ENCODE data around the gene KPNA6.
"Not testable (repeated sequence)": the region's sequence is repeated elsewhere in the genome, so short reads cannot be mapped to it uniquely, and the experiment has no call there.

The KPNA6 gene

DNA sequence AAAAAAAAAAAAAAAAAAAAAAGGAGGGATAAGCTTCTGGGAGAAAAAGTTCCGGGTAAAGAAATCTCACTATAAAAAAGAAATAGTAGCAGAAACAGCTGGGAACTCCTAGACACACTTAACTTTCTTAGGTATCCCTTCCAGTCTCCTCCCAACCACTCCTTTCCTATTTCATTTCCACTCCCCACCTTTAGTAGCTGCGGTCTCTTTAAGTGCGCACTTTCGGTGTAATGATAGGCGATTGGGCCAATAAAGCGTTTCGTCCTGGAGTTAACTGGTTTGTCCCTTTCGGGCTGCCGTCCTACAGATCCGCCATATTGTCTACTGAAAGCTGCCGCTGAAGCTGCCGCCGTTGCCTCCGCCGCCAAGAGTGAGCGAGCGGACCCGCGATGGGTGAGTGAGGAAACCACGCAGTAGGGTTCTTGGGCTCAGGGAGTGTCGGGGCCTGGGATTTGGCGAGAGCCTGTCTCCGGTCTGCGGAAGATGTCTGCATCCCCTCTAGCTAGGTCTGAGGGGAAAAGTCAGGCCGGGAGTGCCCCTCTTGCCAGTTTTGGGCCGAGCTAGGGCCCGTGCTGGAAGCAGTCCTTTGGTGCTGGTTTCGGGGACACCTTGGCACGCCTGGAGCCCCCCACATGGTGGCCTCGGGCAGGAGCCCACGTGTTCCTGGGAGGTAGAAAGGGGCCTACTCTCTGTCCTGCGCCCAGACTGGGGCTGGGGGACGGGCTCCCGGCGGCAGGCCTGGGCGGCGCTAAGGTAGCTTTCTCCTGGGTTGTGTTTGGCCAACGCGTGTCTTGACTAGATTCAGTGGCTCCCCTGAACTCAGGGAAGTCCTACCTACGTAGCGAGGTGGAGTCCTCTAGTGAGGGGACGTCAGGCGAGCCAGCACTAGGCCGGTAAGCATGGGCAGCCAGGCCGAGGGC lies at the start of gene KPNA6:
KPNA6 (plus strand) TSS at position 315 of the 920 bp plus-strand sequence; CDS start at position 390, 75 bp downstream.
- in situ Hi-C loops (cut with HindIII; ENCODE audit: low sequenced_read_pairs): no loop called here

DNA sequence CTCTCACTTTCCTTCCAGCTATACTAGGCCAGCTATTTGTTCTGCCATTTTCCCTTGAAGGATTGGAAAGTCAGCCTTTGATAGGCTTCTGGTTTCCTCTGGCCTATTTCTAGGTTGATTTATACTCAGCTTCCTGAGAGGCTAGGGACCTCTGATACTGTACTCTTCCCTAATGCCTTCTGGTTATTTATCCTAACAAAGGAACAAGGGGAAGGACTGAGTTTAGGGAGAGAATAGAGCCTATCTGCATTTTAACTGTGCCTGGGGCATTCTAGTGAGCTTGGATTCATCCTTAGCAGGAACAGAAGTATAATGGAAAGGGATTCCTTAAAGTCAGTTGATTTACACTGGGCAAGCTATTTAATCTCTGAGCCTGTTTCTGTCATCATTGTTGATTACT lies 46.9 kb upstream of the KPNA6 start:
- in situ Hi-C loops (cut with HindIII; ENCODE audit: low sequenced_read_pairs): no loop called here

DNA sequence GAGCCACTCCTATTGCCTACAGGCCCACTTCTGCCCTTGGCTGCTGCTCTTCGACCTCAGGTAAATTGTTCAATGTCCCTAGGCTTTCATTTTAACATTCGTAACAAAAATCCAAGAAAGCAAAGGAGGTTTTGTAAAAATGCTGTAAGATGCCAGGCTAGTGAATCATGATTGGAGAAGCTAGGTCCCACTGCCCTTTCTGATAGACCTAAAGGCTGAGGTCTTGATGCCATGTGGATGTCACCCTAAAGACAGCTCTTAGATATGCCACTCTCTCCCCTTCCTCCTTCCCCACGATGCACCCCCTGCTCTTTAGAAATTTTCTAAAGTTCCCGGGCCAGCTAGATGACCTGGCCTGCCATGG lies 45.0 kb upstream of the KPNA6 start:
- in situ Hi-C loops (cut with HindIII; ENCODE audit: low sequenced_read_pairs): no loop called here

DNA sequence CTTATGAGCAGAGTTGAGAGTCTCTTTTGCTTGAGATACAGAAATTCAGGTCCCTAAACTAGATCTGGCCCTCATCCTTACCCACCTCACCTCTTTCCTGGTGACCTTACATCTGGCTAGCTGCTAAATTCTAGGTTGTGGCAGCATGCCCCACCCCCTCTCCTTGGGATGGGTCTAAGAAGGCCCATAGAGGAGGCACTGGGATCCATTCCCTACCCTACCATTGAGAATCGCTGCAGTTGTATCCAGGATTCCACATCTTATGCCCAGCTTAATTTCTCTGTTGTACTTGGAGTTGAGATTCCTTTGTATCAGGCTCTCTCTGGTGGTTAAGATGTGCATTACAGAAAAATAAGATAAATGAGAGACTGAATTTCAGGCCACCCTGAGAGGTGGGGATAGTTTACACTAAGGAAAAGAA lies 44.6 kb upstream of the KPNA6 start:
- in situ Hi-C loops (cut with HindIII; ENCODE audit: low sequenced_read_pairs): no loop called here

DNA sequence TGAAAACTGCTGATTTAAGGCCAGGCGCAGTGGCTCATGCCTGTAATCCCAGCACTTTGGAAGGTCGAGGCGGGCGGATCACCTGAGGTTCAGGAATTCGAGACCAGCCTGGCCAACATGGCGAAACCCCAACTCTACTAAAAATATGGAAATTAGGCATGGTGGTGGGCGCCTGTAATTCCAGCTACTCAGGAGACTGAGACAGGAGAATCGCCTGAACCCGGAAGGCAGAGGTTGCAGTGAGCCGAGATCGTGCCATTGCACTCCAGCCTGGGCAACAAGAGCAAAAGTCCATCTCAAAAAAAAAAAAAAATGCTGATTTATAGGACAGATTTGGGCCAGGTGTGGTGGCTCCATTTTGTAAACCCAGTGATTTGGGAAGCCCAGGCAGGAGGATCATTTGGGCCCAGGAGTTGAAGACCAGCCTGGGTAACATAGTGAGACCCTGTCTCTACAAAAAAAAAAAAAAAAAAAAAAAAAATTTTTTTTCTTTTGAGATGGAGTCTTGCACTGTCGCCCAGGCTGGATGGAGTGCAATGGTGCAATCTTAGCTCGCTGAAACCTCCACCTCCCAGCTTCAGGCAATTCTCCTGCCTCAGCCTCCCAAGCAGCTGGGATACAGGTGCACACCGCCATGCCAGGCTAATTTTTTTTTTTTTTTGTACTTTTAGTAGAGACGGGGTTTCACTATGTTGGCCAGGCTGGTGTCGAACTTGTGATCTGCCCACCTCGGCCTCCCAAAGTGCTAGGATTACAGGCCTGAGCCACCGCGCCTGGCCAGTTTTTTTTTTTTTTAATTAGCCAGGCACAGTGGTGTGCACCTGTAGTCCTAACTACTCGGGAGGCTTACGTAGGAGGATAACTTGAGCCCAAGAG lies 42.0 kb upstream of the KPNA6 start:
- in situ Hi-C loops (cut with HindIII; ENCODE audit: low sequenced_read_pairs): not testable (repeated sequence)

DNA sequence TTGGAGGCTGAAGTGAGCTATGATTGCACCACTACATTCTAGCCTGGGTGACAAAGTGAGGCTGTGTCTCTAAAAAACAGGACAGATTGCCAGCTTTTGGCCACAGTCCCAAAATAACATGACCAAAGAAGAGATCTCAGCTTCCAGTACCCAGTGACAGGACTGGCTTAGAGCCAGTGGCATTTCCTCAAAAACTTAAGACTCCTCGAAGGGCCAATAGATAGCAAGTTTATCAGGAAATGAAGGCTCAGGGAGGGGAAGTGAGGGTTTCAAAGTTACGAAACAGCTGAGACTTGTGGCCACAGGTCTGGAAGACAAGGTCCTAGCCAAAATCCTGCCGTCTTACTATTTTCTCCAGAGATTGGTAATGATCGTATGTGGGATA lies 41.4 kb upstream of the KPNA6 start:
- in situ Hi-C loops (cut with HindIII; ENCODE audit: low sequenced_read_pairs): no loop called here

DNA sequence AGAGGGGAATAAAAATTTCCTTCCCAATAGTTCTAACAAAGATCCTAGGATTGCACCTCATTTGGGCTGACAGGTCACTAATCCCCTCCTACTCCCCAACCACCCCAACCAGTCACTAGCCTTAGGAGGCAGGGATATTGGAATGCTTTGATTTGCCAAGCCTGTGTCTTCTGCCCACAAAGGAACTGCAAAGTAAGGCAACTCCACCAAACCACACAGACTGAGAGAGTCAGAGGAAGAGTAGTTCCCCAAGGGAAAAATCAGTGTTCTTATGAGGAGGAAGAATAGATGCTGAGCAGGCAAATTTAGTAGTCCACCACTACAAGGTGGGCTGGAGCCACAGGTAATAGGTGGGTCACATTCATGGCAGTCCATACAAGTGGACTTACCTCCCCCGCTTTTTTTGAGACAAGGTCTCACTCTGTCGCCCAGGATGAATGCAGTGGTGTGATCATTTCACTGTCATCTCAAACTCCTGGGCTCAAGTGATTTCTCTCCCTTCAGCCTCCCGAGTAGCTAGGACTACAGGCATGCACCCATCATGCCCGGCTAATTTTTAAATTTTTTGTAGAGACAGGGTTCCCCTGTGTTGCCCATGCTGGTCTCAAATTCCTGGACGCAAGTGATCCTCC lies 38.8 kb upstream of the KPNA6 start:
- in situ Hi-C loops (cut with HindIII; ENCODE audit: low sequenced_read_pairs): no loop called here

DNA sequence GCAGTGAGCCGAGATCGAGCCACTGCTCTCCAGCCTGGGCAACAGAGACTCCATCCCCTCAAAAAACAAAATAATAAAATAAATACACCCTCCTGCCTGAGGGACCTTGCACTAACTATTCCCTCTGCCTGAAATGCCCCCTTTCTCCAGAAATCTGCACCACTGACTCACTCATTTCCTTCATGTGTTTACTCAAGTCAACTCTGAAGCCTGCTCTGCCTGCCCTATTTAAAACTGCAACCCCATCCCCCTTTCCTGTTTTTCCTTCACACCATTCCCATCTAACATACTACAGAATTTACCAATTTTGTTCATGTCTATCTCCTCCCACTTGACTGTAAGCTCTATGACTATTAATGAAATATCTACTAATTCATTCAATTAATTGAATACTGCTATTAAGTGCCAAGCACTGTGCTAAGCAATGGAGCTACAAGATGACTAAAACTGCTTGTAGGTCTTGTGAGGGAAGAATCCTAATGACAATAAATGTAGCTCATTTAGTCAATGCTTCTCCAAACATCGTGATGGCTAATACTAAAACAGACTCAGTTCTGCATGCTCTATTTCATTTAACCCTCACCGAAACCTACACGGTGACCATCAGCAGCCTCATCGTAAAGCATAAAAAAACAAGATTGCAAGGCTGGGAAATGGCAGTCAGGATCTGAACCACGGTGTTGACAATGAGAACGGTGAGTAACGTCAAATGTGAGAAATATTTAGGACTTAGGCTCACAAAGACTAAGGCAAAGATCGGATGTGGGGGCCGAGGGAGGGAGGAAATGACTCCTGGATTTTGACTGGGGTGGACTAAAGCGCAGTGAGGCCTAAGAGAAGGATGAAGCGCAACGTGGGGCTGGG lies 35.9 kb upstream of the KPNA6 start:
- in situ Hi-C loops (cut with HindIII; ENCODE audit: low sequenced_read_pairs): no loop called here

DNA sequence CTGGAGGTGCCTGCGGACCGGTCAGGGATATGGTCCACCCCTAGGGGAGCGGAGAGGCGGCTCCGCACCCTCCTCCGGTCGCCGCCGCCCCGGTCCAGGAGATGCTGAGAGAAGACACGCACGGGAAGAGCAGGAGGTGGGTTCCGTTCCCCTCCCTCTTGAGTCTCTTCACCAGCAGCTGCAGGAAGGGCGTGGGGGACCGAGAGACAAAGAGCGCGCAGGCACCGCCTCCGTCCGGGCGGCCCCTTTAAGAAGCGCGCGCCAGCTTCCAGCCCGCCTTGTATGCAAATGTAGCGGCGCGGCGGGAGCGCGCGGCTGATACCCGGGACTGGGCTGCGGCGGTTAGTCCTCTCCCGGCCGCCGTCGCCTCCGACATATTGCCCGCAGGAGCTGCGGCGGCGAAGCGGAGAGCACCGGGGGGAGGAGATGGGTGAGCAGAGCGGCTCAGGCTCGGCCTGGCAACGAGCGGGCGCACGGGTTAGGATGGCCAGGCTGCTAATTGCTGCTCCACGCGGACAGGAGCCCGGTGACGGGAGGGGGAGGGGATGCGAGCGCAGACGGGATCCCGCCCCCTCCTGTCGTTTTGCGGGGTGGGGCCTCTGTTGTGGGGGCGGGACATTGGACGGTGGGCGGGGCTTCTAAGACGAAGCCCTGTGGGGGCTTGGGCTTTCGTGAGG lies 35.1 kb upstream of the KPNA6 start, which contains the start of gene TMEM39B:
TMEM39B (plus strand) TSS at position 318 of the 677 bp plus-strand sequence; CDS start at position 427, 109 bp downstream.
- in situ Hi-C loops (cut with HindIII; ENCODE audit: low sequenced_read_pairs): no loop called here

DNA sequence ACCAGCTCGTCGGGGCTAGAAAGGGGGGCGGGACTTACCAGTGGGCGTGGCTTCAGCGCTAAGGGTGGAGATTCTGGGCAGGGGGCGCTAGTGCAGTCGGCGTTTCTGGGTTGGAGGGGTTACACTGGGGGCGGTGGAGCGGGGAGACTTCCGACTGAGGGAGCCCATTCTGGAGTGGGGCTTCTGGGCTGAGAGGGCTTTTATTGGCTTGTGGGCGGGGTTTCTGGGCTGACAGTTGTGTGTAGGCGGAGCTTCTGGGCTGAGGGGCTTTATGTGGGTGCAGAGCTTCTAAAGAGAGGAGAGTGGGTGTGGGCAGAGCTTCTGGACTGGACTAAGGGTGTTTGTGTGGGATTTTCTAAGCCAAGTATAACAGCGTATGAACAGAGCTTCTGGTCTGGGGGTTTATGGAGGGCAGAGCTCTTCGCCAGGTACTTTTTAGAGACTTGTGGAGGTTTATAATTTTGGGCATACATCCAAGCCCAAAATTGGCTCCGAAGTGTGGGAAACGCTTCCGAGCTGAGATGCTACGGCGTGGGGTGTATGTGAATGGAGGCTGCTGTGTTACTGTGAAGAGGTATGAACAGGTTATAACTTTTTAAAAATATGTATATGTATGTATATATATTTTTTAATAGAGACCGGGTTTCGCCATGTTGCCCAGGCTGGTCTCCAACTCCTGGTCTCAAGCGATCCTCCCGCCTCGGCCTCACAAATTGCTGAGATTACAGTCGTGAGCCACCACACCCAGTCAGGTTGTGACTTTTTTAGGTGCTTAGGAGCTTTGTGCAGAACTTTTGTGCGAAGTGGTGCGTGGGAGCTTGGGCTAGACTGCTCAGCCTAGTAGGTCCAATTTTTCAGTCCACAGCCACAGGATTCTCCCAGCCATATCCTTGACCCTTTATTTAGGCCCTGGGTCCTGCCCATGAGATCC lies 34.3 kb upstream of the KPNA6 start:
- in situ Hi-C loops (cut with HindIII; ENCODE audit: low sequenced_read_pairs): no loop called here

DNA sequence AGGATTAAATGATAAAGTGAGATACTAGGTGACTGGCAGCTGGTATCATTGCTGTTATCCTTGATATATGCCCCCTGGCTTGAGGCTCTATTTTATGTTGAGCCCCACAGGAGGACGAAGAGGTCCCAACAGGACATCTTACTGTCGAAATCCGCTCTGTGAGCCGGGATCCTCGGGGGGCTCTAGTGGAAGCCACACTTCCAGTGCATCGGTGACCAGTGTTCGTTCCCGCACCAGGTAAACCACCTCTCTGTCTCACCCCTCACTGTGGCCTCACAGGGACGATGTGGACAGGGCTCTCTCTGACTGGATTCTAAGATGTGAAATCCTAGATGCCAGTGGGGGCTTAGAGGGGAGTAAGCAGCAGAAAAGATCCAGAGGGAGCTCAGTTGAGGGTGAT lies 33.0 kb upstream of the KPNA6 start:
- in situ Hi-C loops (cut with HindIII; ENCODE audit: low sequenced_read_pairs): no loop called here

DNA sequence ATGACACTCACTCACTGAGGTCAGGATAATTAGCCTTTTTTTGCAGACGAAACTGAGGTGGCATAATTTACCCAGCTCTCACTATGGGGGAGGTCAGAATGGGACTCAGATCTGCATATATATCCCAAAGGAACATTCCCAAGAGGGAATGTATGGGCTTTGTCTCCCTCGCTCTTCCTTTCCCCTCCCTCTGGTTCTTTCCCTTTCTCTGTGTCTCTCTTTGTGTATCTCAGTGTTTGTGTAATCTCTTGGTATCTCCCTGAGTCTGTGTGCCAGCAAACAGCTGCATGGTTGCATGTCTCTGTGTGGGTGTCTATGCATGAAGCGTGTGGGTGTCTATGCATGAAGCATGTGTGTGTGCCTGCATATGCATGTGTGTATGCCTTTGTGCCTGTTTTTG lies 30.4 kb upstream of the KPNA6 start:
- in situ Hi-C loops (cut with HindIII; ENCODE audit: low sequenced_read_pairs): no loop called here

DNA sequence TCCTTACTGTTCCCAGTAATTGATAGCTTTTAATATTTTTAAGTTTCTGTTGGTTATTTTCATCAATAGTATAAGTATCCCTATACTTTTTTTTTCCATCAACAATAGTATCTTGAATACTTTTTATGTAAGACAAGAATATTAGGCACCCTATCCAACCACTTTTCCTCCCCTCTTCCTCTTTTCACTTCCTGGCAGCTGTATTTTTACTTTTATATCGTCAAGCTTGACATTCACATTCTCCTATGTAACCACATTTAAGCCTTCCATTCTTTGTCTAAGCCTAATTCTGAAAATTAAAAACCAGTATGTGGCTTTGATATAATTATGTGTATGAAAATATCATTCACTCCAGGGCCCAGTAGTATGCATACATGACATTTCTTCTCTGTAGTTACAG lies 25.8 kb upstream of the KPNA6 start:
- in situ Hi-C loops (cut with HindIII; ENCODE audit: low sequenced_read_pairs): no loop called here

DNA sequence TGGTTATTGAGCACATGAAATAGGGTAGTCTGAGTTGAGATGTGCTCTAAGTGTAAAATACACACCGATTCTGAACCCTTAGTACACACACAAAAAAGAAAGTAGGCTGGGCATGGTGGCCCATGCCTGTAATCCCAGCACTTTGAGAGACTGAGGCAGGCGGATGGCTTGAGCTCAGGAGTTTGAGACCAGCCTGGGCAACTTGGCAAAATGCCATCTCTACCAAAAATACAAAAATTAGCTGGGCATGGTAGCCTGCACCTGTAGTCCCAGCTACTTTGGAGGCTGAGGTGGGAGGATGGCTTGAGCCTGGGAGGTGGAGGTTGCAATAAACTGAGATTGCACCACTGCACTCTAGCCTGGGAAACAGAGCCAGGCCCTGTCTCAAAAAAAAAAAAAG lies 21.5 kb upstream of the KPNA6 start:
- in situ Hi-C loops (cut with HindIII; ENCODE audit: low sequenced_read_pairs): not testable (repeated sequence)

DNA sequence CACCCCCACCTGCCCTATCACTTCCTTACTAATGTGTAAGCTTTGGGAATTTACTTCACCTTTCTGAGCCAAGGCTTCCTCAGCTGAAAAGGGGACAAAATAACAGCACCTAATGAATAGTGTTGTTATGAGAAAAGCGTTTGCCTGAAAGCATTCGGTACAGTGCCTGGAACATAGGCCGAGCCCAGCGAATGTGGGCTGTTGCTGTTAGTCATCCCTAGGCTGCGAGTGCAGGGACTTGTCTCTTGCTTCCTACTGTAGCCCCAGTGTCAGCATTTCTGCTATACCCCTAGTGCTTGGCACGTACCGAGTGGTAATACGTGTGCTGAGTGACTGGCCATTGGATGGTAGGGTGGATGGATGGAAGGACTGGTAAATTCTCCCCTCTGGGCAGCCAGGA lies 16.7 kb upstream of the KPNA6 start:
- in situ Hi-C loops (cut with HindIII; ENCODE audit: low sequenced_read_pairs): no loop called here

DNA sequence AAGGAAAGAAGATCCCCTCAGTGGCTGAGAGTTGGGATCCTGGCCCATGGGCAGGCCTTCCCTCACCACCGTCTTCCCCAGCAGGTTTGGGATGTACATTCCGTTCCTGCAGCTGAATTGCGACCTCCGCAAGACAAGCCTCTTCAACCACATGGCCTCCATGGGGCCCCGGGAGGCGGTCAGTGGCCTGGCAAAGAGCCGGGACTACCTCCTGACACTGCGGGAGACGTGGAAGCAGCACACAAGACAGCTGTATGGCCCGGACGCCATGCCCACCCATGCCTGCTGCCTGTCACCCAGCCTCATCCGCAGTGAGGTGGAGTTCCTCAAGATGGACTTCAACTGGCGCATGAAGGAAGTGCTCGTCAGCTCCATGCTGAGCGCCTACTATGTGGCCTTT lies 16.3 kb upstream of the KPNA6 start:
- in situ Hi-C loops (cut with HindIII; ENCODE audit: low sequenced_read_pairs): no loop called here

DNA sequence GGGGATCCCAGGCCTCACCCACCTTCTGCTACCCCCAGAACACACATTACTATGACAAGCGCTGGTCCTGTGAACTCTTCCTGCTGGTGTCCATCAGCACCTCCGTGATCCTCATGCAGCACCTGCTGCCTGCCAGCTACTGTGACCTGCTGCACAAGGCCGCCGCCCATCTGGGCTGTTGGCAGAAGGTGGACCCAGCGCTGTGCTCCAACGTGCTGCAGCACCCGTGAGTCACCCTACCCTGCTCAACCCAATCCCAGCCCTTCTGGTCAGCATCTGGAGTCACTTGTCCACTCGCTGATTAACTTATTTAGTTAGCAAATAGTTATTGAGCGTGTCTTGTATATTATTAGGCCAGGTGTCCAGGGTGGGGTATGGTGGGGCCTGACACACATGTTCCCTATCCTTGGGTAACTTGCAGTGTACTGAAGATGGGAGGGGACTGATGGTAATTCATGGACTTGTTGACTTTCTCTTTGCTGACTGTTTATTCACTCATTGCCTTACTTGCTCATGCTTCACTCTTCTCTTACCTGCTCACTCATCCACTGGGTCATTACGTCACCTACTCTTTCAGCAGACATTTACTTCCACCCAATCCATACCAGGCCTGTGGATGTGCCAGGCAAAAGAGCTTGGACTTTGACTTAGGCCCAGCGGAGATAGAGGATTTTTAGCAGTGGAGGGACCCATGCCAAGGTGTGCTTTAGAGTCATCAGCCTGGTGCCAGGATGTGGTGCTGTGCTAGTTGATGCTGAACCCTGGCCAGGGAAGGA lies 12.9 kb upstream of the KPNA6 start:
- in situ Hi-C loops (cut with HindIII; ENCODE audit: low sequenced_read_pairs): no loop called here

DNA sequence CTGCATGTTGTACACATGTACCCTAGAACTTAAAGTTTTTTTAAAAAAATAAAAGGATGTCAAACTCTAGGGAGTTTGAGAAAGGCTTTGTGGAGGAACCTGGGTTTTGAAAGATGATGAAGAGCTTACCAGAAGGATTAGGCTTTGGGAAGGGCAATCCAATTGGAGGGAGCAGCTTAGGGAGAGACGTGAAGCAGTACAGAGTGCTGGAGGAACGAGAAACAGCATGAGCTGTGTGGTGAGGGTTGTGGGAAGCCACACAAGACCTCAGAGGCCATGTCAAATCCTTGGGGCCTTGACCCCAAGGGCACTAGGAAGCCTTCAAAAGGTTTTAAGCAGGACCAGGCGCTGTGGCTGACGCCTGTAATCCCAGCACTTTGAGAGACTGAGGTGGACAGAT lies 8.4 kb upstream of the KPNA6 start:
- in situ Hi-C loops (cut with HindIII; ENCODE audit: low sequenced_read_pairs): no loop called here

Measured in endothelial cell of hepatic sinusoid (primary cell).